Heart left ventricle (tissue), 13 donors: Measurements from ENCODE around the gene KIAA0408.

Source experiments
- POLR2A ChIP-seq, 2 donors: fragments of 450-650 bp; IDR thresholded peaks; one replicate each; pipeline ENCODE4 v1.6.1; 2017; ENCODE audit warnings: antibody characterized with exemption in 2 of 2, mild to moderate bottlenecking in 2 of 2, moderate library complexity in 2 of 2
- TF ChIP-seq, protein P1 (sequence below), 12 donors: fragments of 200-600 bp; sonication (generic) in 4 of 12; IDR thresholded peaks; one replicate each; pipeline versions ENCODE4 v1.5.0 to v1.8.0; 2018 to 2022; ENCODE audit warnings: antibody characterized with exemption in 12 of 12, mild to moderate bottlenecking in 5 of 12
- donor health status: ischemic (EF 13 %, LVEDD 7.1; RV severe dilation, severe dysfunction).
- donor health status: DM: no; HTN: yes; CAD: no.
- donor health status: DM: no; HTN: no; CAD: no.
- donor health status: ischemic (EF 25% LVEDD 6.9; RV normal size, moderate dysfunction).
- donor health status: ischemic (EF 25% LVEDD 5.7; RV mildly dilated, moderate dysfunction).
- donor health status: ischemic (EF 35%, LVEDD 5.7; RV mildly dilated, moderate dysfunction).
- donor health status: nonischemic (EF 11% LVEDD 7.7; RV severe dilation, severe dysfunction).
- donor health status: DM: yes; HTN: yes; CAD: no.
- donor health status: PGD.
- donor health status: ischemic (EF 29% LVEDD 5.4; RV normal size, mild dysfunction).
- donor health status: nonischemic (EF 23%, LVEDD 6.1; RV moderate dilation, normal function).

DNA sequence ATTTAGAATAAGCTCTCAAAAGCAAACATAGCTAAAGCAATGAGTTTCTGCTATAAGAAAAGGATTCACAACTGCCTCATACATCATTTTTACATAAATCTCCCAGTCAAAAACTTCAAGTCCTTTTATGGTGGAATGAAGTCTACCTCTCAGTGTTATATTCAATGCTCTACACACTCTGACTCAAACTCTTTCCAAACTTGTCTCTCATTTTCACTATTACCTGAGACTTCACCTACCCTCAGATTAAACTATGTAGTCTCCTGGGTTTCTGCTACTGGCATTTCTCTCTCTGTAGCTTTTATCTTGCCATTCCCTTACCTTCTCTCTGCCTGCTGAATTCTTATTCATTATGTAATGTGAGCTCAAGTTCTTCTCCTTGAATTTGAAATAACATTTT is 11.4 kb downstream of the KIAA0408 start:
- TF ChIP-seq, protein P1, sequence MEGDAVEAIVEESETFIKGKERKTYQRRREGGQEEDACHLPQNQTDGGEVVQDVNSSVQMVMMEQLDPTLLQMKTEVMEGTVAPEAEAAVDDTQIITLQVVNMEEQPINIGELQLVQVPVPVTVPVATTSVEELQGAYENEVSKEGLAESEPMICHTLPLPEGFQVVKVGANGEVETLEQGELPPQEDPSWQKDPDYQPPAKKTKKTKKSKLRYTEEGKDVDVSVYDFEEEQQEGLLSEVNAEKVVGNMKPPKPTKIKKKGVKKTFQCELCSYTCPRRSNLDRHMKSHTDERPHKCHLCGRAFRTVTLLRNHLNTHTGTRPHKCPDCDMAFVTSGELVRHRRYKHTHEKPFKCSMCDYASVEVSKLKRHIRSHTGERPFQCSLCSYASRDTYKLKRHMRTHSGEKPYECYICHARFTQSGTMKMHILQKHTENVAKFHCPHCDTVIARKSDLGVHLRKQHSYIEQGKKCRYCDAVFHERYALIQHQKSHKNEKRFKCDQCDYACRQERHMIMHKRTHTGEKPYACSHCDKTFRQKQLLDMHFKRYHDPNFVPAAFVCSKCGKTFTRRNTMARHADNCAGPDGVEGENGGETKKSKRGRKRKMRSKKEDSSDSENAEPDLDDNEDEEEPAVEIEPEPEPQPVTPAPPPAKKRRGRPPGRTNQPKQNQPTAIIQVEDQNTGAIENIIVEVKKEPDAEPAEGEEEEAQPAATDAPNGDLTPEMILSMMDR (IDR thresholded peaks at IDR 0.05): no peak
- no peak for TF ChIP-seq POLR2A (IDR thresholded peaks at IDR 0.05)
